Right lobe of liver (tissue), 4 donors: ENCODE measurements around the gene ELF3.

Experiments
- POLR2A ChIP-seq: fragments of 450-650 bp; IDR thresholded peaks from one replicate; pipeline ENCODE4 v1.6.1; 2017; ENCODE audit warnings: antibody characterized with exemption, mild to moderate bottlenecking
- TF ChIP-seq, protein P1 (sequence below), 4 donors: fragments of 200-600 bp in 3 of 4; fragments of 450-650 bp in 1 of 4; IDR thresholded peaks; one replicate each; pipeline versions ENCODE4 v1.5.1 to v1.8.0; 2016 to 2022; ENCODE audit warnings: antibody characterized with exemption in 4 of 4, mild to moderate bottlenecking in 2 of 4
- donor health status: DM: no; HTN: no; CAD: no.
- donor health status: DM: no; HTN: no; CAD: no.
- donor health status: DM: no; HTN: yes; CAD: no.

- TF ChIP-seq, protein P1, sequence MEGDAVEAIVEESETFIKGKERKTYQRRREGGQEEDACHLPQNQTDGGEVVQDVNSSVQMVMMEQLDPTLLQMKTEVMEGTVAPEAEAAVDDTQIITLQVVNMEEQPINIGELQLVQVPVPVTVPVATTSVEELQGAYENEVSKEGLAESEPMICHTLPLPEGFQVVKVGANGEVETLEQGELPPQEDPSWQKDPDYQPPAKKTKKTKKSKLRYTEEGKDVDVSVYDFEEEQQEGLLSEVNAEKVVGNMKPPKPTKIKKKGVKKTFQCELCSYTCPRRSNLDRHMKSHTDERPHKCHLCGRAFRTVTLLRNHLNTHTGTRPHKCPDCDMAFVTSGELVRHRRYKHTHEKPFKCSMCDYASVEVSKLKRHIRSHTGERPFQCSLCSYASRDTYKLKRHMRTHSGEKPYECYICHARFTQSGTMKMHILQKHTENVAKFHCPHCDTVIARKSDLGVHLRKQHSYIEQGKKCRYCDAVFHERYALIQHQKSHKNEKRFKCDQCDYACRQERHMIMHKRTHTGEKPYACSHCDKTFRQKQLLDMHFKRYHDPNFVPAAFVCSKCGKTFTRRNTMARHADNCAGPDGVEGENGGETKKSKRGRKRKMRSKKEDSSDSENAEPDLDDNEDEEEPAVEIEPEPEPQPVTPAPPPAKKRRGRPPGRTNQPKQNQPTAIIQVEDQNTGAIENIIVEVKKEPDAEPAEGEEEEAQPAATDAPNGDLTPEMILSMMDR (IDR thresholded peaks at IDR 0.05): no peak
- TF ChIP-seq POLR2A: no peak
These were observed 2.4 kb downstream of the ELF3 start for GRCh38 chr1:202012544-202013478.
